Endothelial cell of umbilical vein (primary cell): ENCODE data around the gene SPATA31E1.

ENCODE experiments used
- FOS ChIP-seq: IDR thresholded peaks from 2 replicates; pipeline ENCODE4 v1.6.1; 2011; ENCODE audit warnings: mild to moderate bottlenecking, low read length, moderate library complexity, borderline replicate concordance; ENCODE audit not compliant: insufficient read depth
- GATA2 ChIP-seq: IDR thresholded peaks from 2 replicates; pipeline ENCODE4 v1.7.0; 2011; ENCODE audit warnings: low read depth, mild to moderate bottlenecking, moderate library complexity, mixed read lengths, low read length; ENCODE audit not compliant: insufficient read length, insufficient read depth
- POLR2A ChIP-seq: IDR thresholded peaks from 2 replicates; pipeline ENCODE4 v1.6.1; 2012; ENCODE audit warnings: low read depth, mild to moderate bottlenecking, control low read depth, low read length
- TF ChIP-seq, protein P1 (sequence below), 2 donors: IDR thresholded peaks; 1 replicate in 1 of 2; 2 replicates in 1 of 2; pipeline ENCODE4 v1.5.1; 2011; ENCODE audit warnings: low read length in 2 of 2, mild to moderate bottlenecking in 2 of 2, moderate library complexity in 2 of 2, control low read depth in 1 of 2, inconsistent platforms in 1 of 2, low read depth in 1 of 2; ENCODE audit not compliant: insufficient read depth in 1 of 2; ENCODE audit errors: extremely low read depth in 1 of 2

DNA sequence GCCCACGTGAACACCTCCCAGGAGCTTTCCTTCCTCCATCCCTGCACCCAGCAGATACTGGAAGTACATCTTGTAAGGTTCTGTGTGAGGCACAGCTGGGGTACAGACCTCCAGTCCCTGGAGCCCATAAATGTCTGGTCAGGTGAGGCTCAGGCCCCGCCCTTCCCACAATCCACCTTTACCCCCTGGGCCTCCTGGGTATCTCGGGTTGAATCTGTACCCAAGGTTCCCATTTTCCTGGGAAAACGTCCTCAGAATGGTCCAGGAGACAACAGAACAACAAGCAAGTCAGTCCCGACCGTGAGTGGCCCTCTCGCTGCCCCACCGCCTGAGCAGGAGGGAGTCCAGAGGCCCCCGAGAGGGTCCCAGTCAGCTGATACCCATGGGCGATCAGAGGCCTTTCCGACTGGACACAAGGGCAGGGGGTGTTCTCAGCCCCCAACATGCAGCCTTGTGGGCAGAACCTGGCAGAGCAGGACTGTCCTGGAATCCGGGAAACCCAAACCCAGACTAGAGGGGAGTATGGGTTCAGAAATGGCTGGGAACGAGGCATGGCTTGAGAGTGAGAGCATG lies 4.3 kb downstream of the SPATA31E1 start:
- TF ChIP-seq POLR2A (no peak), GATA2 (no peak), FOS (no peak)
- TF ChIP-seq, protein P1, sequence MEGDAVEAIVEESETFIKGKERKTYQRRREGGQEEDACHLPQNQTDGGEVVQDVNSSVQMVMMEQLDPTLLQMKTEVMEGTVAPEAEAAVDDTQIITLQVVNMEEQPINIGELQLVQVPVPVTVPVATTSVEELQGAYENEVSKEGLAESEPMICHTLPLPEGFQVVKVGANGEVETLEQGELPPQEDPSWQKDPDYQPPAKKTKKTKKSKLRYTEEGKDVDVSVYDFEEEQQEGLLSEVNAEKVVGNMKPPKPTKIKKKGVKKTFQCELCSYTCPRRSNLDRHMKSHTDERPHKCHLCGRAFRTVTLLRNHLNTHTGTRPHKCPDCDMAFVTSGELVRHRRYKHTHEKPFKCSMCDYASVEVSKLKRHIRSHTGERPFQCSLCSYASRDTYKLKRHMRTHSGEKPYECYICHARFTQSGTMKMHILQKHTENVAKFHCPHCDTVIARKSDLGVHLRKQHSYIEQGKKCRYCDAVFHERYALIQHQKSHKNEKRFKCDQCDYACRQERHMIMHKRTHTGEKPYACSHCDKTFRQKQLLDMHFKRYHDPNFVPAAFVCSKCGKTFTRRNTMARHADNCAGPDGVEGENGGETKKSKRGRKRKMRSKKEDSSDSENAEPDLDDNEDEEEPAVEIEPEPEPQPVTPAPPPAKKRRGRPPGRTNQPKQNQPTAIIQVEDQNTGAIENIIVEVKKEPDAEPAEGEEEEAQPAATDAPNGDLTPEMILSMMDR (IDR thresholded peaks at IDR 0.05; ENCODE audit: extremely low read depth in 1 of 2, insufficient read depth in 1 of 2, low read depth in 1 of 2, low read length in 2 of 2) = no peak
